Uterus (tissue), 4 donors: ENCODE data around the gene ADAMTSL2. TPM values are rescaled to one million over a fixed set of nuclear protein-coding genes. Genes with fewer than 3 reads are reported as not detected.

Source experiments
- DNase-seq, 2 donors: peaks; one replicate each; pipeline ENCODE4 v3.0.0-alpha.2; 2019 to 2020
- H3K27ac ChIP-seq, 2 donors: fragments of 200-600 bp; sonication (generic); 1 replicate in 1 of 2; 2 replicates in 1 of 2; pipeline ENCODE4 v1.5.1; 2016 to 2018
- H3K27me3 ChIP-seq, 2 donors: fragments of 200-600 bp; sonication (generic); one replicate each; pipeline ENCODE4 v1.5.1; 2018 to 2019; ENCODE audit warnings: control low read depth in 1 of 2
- H3K36me3 ChIP-seq, 2 donors: fragments of 200-600 bp; sonication (generic); one replicate each; pipeline ENCODE4 v1.5.1; 2019; ENCODE audit warnings: control low read depth in 1 of 2
- H3K4me1 ChIP-seq, 2 donors: fragments of 200-600 bp; sonication (generic); one replicate each; pipeline ENCODE4 v1.5.1; 2018 to 2019; ENCODE audit warnings: control low read depth in 1 of 2
- H3K4me3 ChIP-seq, 2 donors: fragments of 200-600 bp; sonication (generic); 1 replicate in 1 of 2; 2 replicates in 1 of 2; pipeline ENCODE4 v1.5.1; 2018 to 2019; ENCODE audit warnings: mild to moderate bottlenecking in 1 of 2
- H3K9me3 ChIP-seq, 2 donors: fragments of 200-600 bp; sonication (generic); one replicate each; pipeline ENCODE4 v1.5.1; 2019; ENCODE audit warnings: control low read depth in 1 of 2
- CTCF ChIP-seq, 4 experiments: fragments of 200-600 bp in 2 of 4; fragments of 450-650 bp in 2 of 4; sonication (generic) in 2 of 4; IDR thresholded peaks; one replicate each; pipeline ENCODE4 v1.5.1; 2016 to 2019; ENCODE audit warnings: antibody characterized with exemption in 4 of 4, mild to moderate bottlenecking in 2 of 4, moderate library complexity in 1 of 4
- POLR2A ChIP-seq, 2 donors: fragments of 450-650 bp; IDR thresholded peaks; one replicate each; pipeline ENCODE4 v1.6.1; 2016; ENCODE audit warnings: antibody characterized with exemption in 2 of 2, mild to moderate bottlenecking in 1 of 2, moderate library complexity in 1 of 2
- intact Hi-C: fragments of 100-400 bp; cut with DNase I; formaldehyde crosslinking; loops from one replicate; pipeline ENCODE4 v1.15.1; 2023; ENCODE audit warnings: low total_unique reads
- total RNA-seq, 4 donors: library from RNA; depleted of rRNA in 3 of 4; stranded (reverse); fragments of >200 nt in 3 of 4; gene quantifications; one replicate each; pipeline versions ENCODE4 v1.1.0 to v1.2.4, GENCODE V29; 2014 to 2023
- donor health status: DM: yes; HTN: yes; CAD: no.

Gene ADAMTSL2
- total RNA-seq, 4 donors from 2014 or later, result 0.26 to 3.0 (median 2.4) TPM; not detected in 1

- Histone ChIP-seq H3K9me3 (no peaks in the 10 kb centered on the region), H3K4me3 (no peak within 1 kb of the TSS), H3K27ac (no peak within 1 kb of the TSS), H3K27me3 (peaks cover 0 to 6% of the 10 kb centered on the region in 2 donors), H3K36me3 (no peaks in the 10 kb centered on the region), H3K4me1 (peaks cover 0 to 4% of the 10 kb centered on the region in 2 donors)
- peak in 1 of 2 donors; percentile 30 for DNase-seq
- TF ChIP-seq POLR2A (IDR thresholded peaks at IDR 0.05) (no peak), CTCF (IDR thresholded peaks at IDR 0.05) (no peak)
- intact Hi-C loops, result no loop called here
These were observed 75.0 kb downstream of the ADAMTSL2 start, which contains the start of gene FAM163B for GRCh38 chr9:133609311-133610098. Gene FAM163B (minus strand): TSS chr9:133609389. CDS start chr9:133580223, 29,166 bp downstream.

- Histone ChIP-seq H3K27ac (no peak overlapping the region), H3K36me3 (no peaks in the 10 kb centered on the region), H3K4me3 (no peak overlapping the region), H3K27me3 (peaks cover 0 to 6% of the 10 kb centered on the region in 2 donors), H3K4me1 (peaks cover 0 to 4% of the 10 kb centered on the region in 2 donors), H3K9me3 (no peaks in the 10 kb centered on the region)
- TF ChIP-seq CTCF (IDR thresholded peaks at IDR 0.05), result no peak
- no peak for DNase-seq
- intact Hi-C loops, result no loop called here
These were observed 76.3 kb downstream of the ADAMTSL2 start for GRCh38 chr9:133610845-133611244.

DNA sequence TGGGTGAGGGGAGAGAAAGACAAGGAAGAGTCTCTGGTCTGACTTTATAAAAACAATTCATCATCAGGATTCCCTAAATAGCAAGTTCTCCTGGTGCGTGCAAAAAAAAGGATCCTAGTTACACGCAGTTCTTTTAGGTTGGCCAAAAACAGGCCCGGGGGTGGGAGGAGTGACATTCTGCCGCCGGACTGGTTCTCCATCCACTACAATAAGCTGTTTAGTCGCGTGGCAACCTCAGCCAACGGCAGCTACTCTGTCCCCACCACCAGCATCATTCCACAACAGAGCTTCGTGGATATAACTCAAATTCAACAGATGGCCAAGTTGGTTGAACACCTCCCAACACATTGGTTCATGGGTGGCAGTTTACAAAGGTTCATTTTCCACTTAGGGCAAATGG, 77.5 kb downstream of the ADAMTSL2 start:
- DNase-seq, result no peak
- Histone ChIP-seq H3K27ac (no peak overlapping the region), H3K4me1 (peaks cover 0 to 4% of the 10 kb centered on the region in 2 donors), H3K4me3 (no peak overlapping the region), H3K9me3 (no peaks in the 10 kb centered on the region), H3K27me3 (peaks cover 0 to 6% of the 10 kb centered on the region in 2 donors), H3K36me3 (no peaks in the 10 kb centered on the region)
- TF ChIP-seq POLR2A (IDR thresholded peaks at IDR 0.05) (no peak), CTCF (IDR thresholded peaks at IDR 0.05) (no peak)
- intact Hi-C loops, result no loop called here

DNA sequence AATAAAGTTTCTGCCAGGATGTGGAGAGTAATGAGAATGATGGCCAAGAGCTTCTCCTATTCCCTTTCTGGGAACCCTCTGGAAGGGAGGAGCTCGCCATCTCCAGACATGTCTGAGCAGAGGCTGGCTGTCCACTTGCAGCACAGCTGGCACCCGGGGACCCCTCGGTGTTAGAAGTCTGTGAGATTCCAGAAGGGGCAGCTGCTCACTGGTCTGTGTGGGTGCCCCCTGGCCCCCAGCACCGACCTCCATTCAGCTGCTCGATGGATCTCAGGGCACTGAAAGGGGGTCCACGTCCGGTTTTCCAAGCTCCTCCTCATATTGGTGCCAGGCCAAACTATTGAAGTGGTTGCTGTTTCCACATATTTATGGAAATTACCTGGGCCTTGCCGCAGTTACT, 78.3 kb downstream of the ADAMTSL2 start:
- Histone ChIP-seq H3K27ac (no peak overlapping the region), H3K4me1 (peaks cover 0 to 4% of the 10 kb centered on the region in 2 donors), H3K27me3 (peaks cover 0 to 6% of the 10 kb centered on the region in 2 donors), H3K9me3 (no peaks in the 10 kb centered on the region), H3K36me3 (no peaks in the 10 kb centered on the region), H3K4me3 (no peak overlapping the region)
- no peak for TF ChIP-seq CTCF (IDR thresholded peaks at IDR 0.05)
- no peak for TF ChIP-seq POLR2A (IDR thresholded peaks at IDR 0.05)
- intact Hi-C loops, result no loop called here
- no peak for DNase-seq

DNA sequence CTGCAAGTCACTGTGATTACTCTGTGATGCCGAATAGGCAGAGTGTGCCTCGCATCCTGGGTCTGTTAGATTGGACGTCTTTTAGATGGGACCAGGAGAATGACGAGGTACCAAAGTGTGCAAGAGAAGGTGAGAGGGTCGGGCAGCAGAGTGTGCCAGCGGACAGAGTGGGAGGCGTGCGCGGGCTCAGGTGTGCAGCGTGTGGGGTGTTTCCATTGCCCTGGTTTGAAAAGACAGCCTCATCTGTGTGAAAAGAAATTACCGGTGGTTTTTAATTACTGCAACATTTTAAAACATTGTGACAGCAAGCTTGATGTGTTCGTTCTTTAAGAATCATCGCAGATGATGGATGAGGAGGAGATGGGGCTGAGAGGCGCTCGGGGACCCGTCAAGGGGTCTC, 78.9 kb downstream of the ADAMTSL2 start:
- H3K27me3 ChIP-seq, result peaks cover 0 to 4% of the 10 kb centered on the region in 2 donors
- DNase-seq, result no peak
- TF ChIP-seq CTCF (IDR thresholded peaks at IDR 0.05), result no peak

More for the DNA sequence above, 78.9 kb downstream of the ADAMTSL2 start:
- no peak overlapping the region for H3K4me3 ChIP-seq
- intact Hi-C loops, result no loop called here
- H3K9me3 ChIP-seq, result no peaks in the 10 kb centered on the region
- H3K4me1 ChIP-seq, result peaks cover 0 to 4% of the 10 kb centered on the region in 2 donors
- H3K27ac ChIP-seq, result no peak overlapping the region
- no peaks in the 10 kb centered on the region for H3K36me3 ChIP-seq
